Stimulated activated CD8-positive, alpha-beta memory T cell treated with anti-CD3 and anti-CD28 coated beads, Interleukin-12 subunit alpha, Interleukin-12 subunit beta, amount 100 ng/mL, for 24 hours (primary cell): ENCODE measurements around the gene TMEM88.
"Not testable (repeated sequence)": the region's sequence is repeated elsewhere in the genome, so short reads cannot be mapped to it uniquely, and the experiment has no call there.

ENCODE experiments used
- DNase-seq: peaks from one replicate; pipeline ENCODE4 v3.0.0-alpha.2; 2020; ENCODE audit errors: extremely low read depth

TMEM88 gene

GRCh38 chr17:7854851-7855659 is at the start of gene TMEM88:
TSS of gene TMEM88 (plus strand) at chr17:7855066. CDS start at chr17:7855075, 9 bp downstream.
- DNase-seq: no peak

- DNase-seq: no peak
Measured at GRCh38 chr17:7806587-7806986, 48.3 kb upstream of the TMEM88 start.

- DNase-seq: no peak
Measured at GRCh38 chr17:7807206-7807605, 47.7 kb upstream of the TMEM88 start.

GRCh38 chr17:7809086-7809790 is 45.6 kb upstream of the TMEM88 start:
- DNase-seq: no peak

- DNase-seq: not testable (repeated sequence)
Measured at GRCh38 chr17:7809791-7810343, 45.0 kb upstream of the TMEM88 start.

- DNase-seq: no peak
Measured at GRCh38 chr17:7811251-7811650, 43.6 kb upstream of the TMEM88 start.

GRCh38 chr17:7814969-7815368 is 39.9 kb upstream of the TMEM88 start:
- DNase-seq: no peak

GRCh38 chr17:7816926-7817642 is 37.8 kb upstream of the TMEM88 start:
- DNase-seq: no peak

GRCh38 chr17:7817643-7817964 is 37.3 kb upstream of the TMEM88 start:
- no peak for DNase-seq

GRCh38 chr17:7818026-7818425 is 36.8 kb upstream of the TMEM88 start:
- no peak for DNase-seq

GRCh38 chr17:7818746-7819645 is 35.9 kb upstream of the TMEM88 start:
- no peak for DNase-seq

- no peak for DNase-seq
Measured at GRCh38 chr17:7820231-7820630, 34.6 kb upstream of the TMEM88 start.

GRCh38 chr17:7822126-7822525 is 32.7 kb upstream of the TMEM88 start:
- no peak for DNase-seq

GRCh38 chr17:7823581-7824001 is 31.3 kb upstream of the TMEM88 start:
- no peak for DNase-seq

- no peak for DNase-seq
Measured at GRCh38 chr17:7824021-7824924, 30.6 kb upstream of the TMEM88 start.

GRCh38 chr17:7825206-7825990 is 29.5 kb upstream of the TMEM88 start:
- no peak for DNase-seq

- no peak for DNase-seq
Measured at GRCh38 chr17:7830616-7831015, 24.2 kb upstream of the TMEM88 start.

- no peak for DNase-seq
Measured at GRCh38 chr17:7831233-7831632, 23.6 kb upstream of the TMEM88 start.

- no peak for DNase-seq
Measured at GRCh38 chr17:7832431-7832830, 22.4 kb upstream of the TMEM88 start.
